Fibroblast of villous mesenchyme (primary cell): ENCODE measurements around the gene STAU1. TPM values are rescaled to one million over a fixed set of nuclear protein-coding genes. Genes with fewer than 3 reads are reported as not detected.
"Not testable (repeated sequence)": the region's sequence is repeated elsewhere in the genome, so short reads cannot be mapped to it uniquely, and the experiment has no call there.

Experiments used
- DNase-seq: peaks from one replicate; pipeline ENCODE4 v3.0.0-alpha.2; 2010; ENCODE audit warnings: low read depth
- H3K4me3 ChIP-seq: 2 replicates; pipeline ENCODE4 v1.5.1; 2011; ENCODE audit warnings: low read depth, mild to moderate bottlenecking, low read length
- CTCF ChIP-seq: IDR thresholded peaks from 2 replicates; pipeline ENCODE4 v1.5.1; 2012; ENCODE audit warnings: low read depth, mild to moderate bottlenecking, low read length; ENCODE audit not compliant: insufficient read depth
- total RNA-seq: library from RNA; depleted of rRNA; stranded (reverse); fragments of >200 nt; gene quantifications from 2 replicates; pipeline ENCODE4 v1.2.3, GENCODE V29; 2012

Gene STAU1
- total RNA-seq, 1 donor = 56.6 TPM

- H3K4me3 ChIP-seq = no peak overlapping the region
- DNase-seq = no peak
- no peak for TF ChIP-seq CTCF
Measured at GRCh38 chr20:49098136-49098535, 90.0 kb downstream of the STAU1 start.

GRCh38 chr20:49097159-49097558 lies 91.0 kb downstream of the STAU1 start:
- no peak for TF ChIP-seq CTCF
- H3K4me3 ChIP-seq = no peak overlapping the region
- DNase-seq = no peak

- no peak for DNase-seq
- H3K4me3 ChIP-seq = no peak overlapping the region
- TF ChIP-seq CTCF = no peak
Measured at GRCh38 chr20:49096203-49096730, 91.9 kb downstream of the STAU1 start.

- DNase-seq = no peak
- no peak for TF ChIP-seq CTCF
- no peak overlapping the region for H3K4me3 ChIP-seq
Measured at GRCh38 chr20:49091762-49092161, 96.4 kb downstream of the STAU1 start.

- no peak overlapping the region for H3K4me3 ChIP-seq
- TF ChIP-seq CTCF = no peak
- DNase-seq = no peak
Measured at GRCh38 chr20:49091104-49091503, 97.0 kb downstream of the STAU1 start.

GRCh38 chr20:49082295-49082694 lies 105.8 kb downstream of the STAU1 start:
- not testable (repeated sequence) for H3K4me3 ChIP-seq, DNase-seq

- DNase-seq = no peak
- no peak for TF ChIP-seq CTCF
- no peak overlapping the region for H3K4me3 ChIP-seq
Measured at GRCh38 chr20:49078310-49078709, 109.8 kb downstream of the STAU1 start.
